CD4-positive, CD25-positive, alpha-beta regulatory T cell (primary cell): ENCODE results near the gene WRNIP1. TPM values are rescaled to one million over a fixed set of nuclear protein-coding genes. Genes with fewer than 3 reads are reported as not detected.

Experiments used
- ATAC-seq, 2 donors: fragments of 150-1000 bp; cut with Tn5 transposase; one replicate each; pipeline ENCODE4 v1.10.0; 2021; ENCODE audit warnings: low read depth in 2 of 2, moderate number of reproducible peaks in 2 of 2, moderate library complexity in 1 of 2
- DNase-seq, 3 donors: peaks; one replicate each; pipeline versions ENCODE4 v3.0.0 to v3.0.0-alpha.2; 2012 to 2022; ENCODE audit warnings: mixed read lengths in 1 of 3
- H3K27ac ChIP-seq: one replicate; pipeline ENCODE4 v1.7.0; 2013; ENCODE audit warnings: mild to moderate bottlenecking, low read length; ENCODE audit not compliant: insufficient read depth, poor library complexity, severe bottlenecking
- H3K27me3 ChIP-seq: one replicate; pipeline ENCODE4 v1.7.0; 2013; ENCODE audit warnings: low read length; ENCODE audit not compliant: control insufficient read depth, insufficient read depth
- H3K36me3 ChIP-seq: one replicate; pipeline ENCODE4 v1.7.0; 2013; ENCODE audit warnings: mild to moderate bottlenecking, low read length, moderate library complexity; ENCODE audit not compliant: control insufficient read depth, insufficient read depth
- H3K4me1 ChIP-seq: 2 replicates; pipeline ENCODE4 v1.7.0; 2013; ENCODE audit warnings: mild to moderate bottlenecking, low read length; ENCODE audit not compliant: insufficient read depth, control insufficient read depth, poor library complexity, severe bottlenecking
- H3K4me3 ChIP-seq: one replicate; pipeline ENCODE4 v1.7.0; 2013; ENCODE audit warnings: low read depth, mild to moderate bottlenecking, low read length, moderate library complexity
- H3K9me3 ChIP-seq, 2 experiments: 1 replicate in 1 of 2; 2 replicates in 1 of 2; pipeline ENCODE4 v1.7.0; 2013; ENCODE audit warnings: low read length in 2 of 2, mild to moderate bottlenecking in 1 of 2, moderate library complexity in 1 of 2; ENCODE audit not compliant: control insufficient read depth in 2 of 2
- H3K27ac Mint-ChIP-seq, 3 donors: one replicate each; pipeline ENCODE4 v1.8.0; 2020 to 2022; ENCODE audit warnings: mild to moderate bottlenecking in 3 of 3, mixed read lengths in 3 of 3, moderate library complexity in 2 of 3
- H3K27me3 Mint-ChIP-seq: one replicate; pipeline ENCODE4 v1.8.0; 2022; ENCODE audit warnings: mild to moderate bottlenecking, mixed read lengths
- H3K36me3 Mint-ChIP-seq: one replicate; pipeline ENCODE4 v1.8.0; 2020; ENCODE audit warnings: mixed read lengths
- H3K4me1 Mint-ChIP-seq, 4 donors: one replicate each; pipeline ENCODE4 v1.8.0; 2020 to 2022; ENCODE audit warnings: mixed read lengths in 4 of 4, mild to moderate bottlenecking in 1 of 4
- H3K4me3 Mint-ChIP-seq, 4 donors: one replicate each; pipeline ENCODE4 v1.8.0; 2020 to 2022; ENCODE audit warnings: mild to moderate bottlenecking in 4 of 4, mixed read lengths in 4 of 4, moderate library complexity in 3 of 4
- H3K9me3 Mint-ChIP-seq, 7 donors: one replicate each; pipeline ENCODE4 v1.8.0; 2020 to 2022; ENCODE audit warnings: mixed read lengths in 7 of 7, mild to moderate bottlenecking in 3 of 7, moderate library complexity in 2 of 7
- polyA plus RNA-seq, 4 donors: library from polyadenylated mRNA; unstranded; fragments of 300-500 nt; fragmentation: Illumina TruSeq; gene quantifications; one replicate each; pipeline ENCODE4 v1.2.3, GENCODE V29; 2021
- total RNA-seq: library from RNA; stranded (reverse); gene quantifications from one replicate; pipeline ENCODE4 v1.2.3, GENCODE V29; 2022

The WRNIP1 gene
- total and polyA plus RNA-seq, 5 donors from 2014 or later, result 29.6 to 36.7 (median 31.5) TPM

GRCh38 chr6:2828629-2829028, 63.4 kb downstream of the WRNIP1 start:
- Mint-ChIP-seq H3K9me3 (no peaks in the 10 kb centered on the region), H3K4me1 (peaks cover 0 to 33% (median 1%) of the 10 kb centered on the region in 4 donors), H3K36me3 (peaks cover 13% of the 10 kb centered on the region), H3K27me3 (no peaks in the 10 kb centered on the region), H3K27ac (no peak overlapping the region), H3K4me3 (no peak overlapping the region)
- H3K9me3 ChIP-seq, result no peaks in the 10 kb centered on the region
- ATAC-seq (no peak), DNase-seq (no peak)
- H3K27ac ChIP-seq, result no peak overlapping the region
- H3K27me3 ChIP-seq, result no peaks in the 10 kb centered on the region
- peaks cover 18% of the 10 kb centered on the region for H3K36me3 ChIP-seq
- no peaks in the 10 kb centered on the region for H3K4me1 ChIP-seq
- no peak overlapping the region for H3K4me3 ChIP-seq

GRCh38 chr6:2829253-2829652, 64.1 kb downstream of the WRNIP1 start:
- Mint-ChIP-seq H3K4me1 (peaks cover 3 to 33% (median 4%) of the 10 kb centered on the region in 4 donors), H3K4me3 (no peak overlapping the region), H3K27me3 (no peaks in the 10 kb centered on the region), H3K36me3 (peaks cover 19% of the 10 kb centered on the region), H3K27ac (no peak overlapping the region), H3K9me3 (no peaks in the 10 kb centered on the region)
- no peaks in the 10 kb centered on the region for H3K27me3 ChIP-seq
- H3K4me3 ChIP-seq, result no peak overlapping the region
- DNase-seq (no peak), ATAC-seq (no peak)
- H3K36me3 ChIP-seq, result peaks cover 24% of the 10 kb centered on the region
- no peaks in the 10 kb centered on the region for H3K4me1 ChIP-seq
- no peaks in the 10 kb centered on the region for H3K9me3 ChIP-seq
- H3K27ac ChIP-seq, result no peak overlapping the region

GRCh38 chr6:2830183-2830582, 65.0 kb downstream of the WRNIP1 start:
- Histone ChIP-seq H3K27me3 (no peaks in the 10 kb centered on the region), H3K36me3 (peaks cover 33% of the 10 kb centered on the region), H3K27ac (no peak overlapping the region), H3K9me3 (no peaks in the 10 kb centered on the region), H3K4me3 (no peak overlapping the region), H3K4me1 (no peaks in the 10 kb centered on the region)
- peaks cover 29% of the 10 kb centered on the region for H3K36me3 Mint-ChIP-seq
- no peak for ATAC-seq
- DNase-seq, result no peak
- H3K4me3 Mint-ChIP-seq, result no peak overlapping the region
- peaks cover 8 to 40% (median 10%) of the 10 kb centered on the region in 4 donors for H3K4me1 Mint-ChIP-seq
- no peaks in the 10 kb centered on the region for H3K9me3 Mint-ChIP-seq
- no peak overlapping the region for H3K27ac Mint-ChIP-seq
- no peaks in the 10 kb centered on the region for H3K27me3 Mint-ChIP-seq

GRCh38 chr6:2831392-2831791, 66.2 kb downstream of the WRNIP1 start:
- Mint-ChIP-seq H3K4me3 (no peak overlapping the region), H3K27me3 (no peaks in the 10 kb centered on the region), H3K36me3 (peaks cover 41% of the 10 kb centered on the region), H3K4me1 (peaks cover 8 to 51% (median 15%) of the 10 kb centered on the region in 4 donors), H3K9me3 (no peaks in the 10 kb centered on the region), H3K27ac (no peak overlapping the region)
- H3K27ac ChIP-seq, result no peak overlapping the region
- H3K4me1 ChIP-seq, result no peaks in the 10 kb centered on the region
- ATAC-seq, result no peak
- no peak overlapping the region for H3K4me3 ChIP-seq
- no peaks in the 10 kb centered on the region for H3K27me3 ChIP-seq
- DNase-seq, result no peak
- H3K9me3 ChIP-seq, result no peaks in the 10 kb centered on the region
- H3K36me3 ChIP-seq, result peaks cover 45% of the 10 kb centered on the region

GRCh38 chr6:2834262-2834661, 69.1 kb downstream of the WRNIP1 start:
- Histone ChIP-seq H3K36me3 (peaks cover 70% of the 10 kb centered on the region), H3K27me3 (no peaks in the 10 kb centered on the region), H3K4me1 (peaks cover 4% of the 10 kb centered on the region), H3K4me3 (no peak overlapping the region), H3K27ac (no peak overlapping the region), H3K9me3 (no peaks in the 10 kb centered on the region)
- no peak overlapping the region for H3K27ac Mint-ChIP-seq
- H3K4me1 Mint-ChIP-seq, result peaks cover 15 to 61% (median 31%) of the 10 kb centered on the region in 4 donors
- H3K4me3 Mint-ChIP-seq, result no peak overlapping the region
- no peaks in the 10 kb centered on the region for H3K27me3 Mint-ChIP-seq
- H3K36me3 Mint-ChIP-seq, result peaks cover 53% of the 10 kb centered on the region
- no peaks in the 10 kb centered on the region for H3K9me3 Mint-ChIP-seq
- ATAC-seq (no peak), DNase-seq (no peak)

Other genes with a start within 250 kb of the WRNIP1 start
- gene MYLK4, start 14.5 kb upstream of the WRNIP1 start, total RNA-seq, result 0.91 TPM
- under 1 TPM in 2 of 4 donors, not detected in 2; 0.20 to 0.37 TPM for gene MYLK4, start 14.5 kb upstream of the WRNIP1 start, polyA plus RNA-seq
- gene SERPINB1, start 76.5 kb downstream of the WRNIP1 start, total RNA-seq, result 38.1 TPM
- 100 to 1,000 TPM; 100 to 116 (median 109) TPM for gene SERPINB1, start 76.5 kb downstream of the WRNIP1 start, polyA plus RNA-seq
- 48.1 TPM for gene SERPINB9, start 137.9 kb downstream of the WRNIP1 start, total RNA-seq
- 10 to 100 TPM; 29.1 to 46.2 (median 37.1) TPM for gene SERPINB9, start 137.9 kb downstream of the WRNIP1 start, polyA plus RNA-seq
- 3.9 TPM for gene SERPINB6, start 206.2 kb downstream of the WRNIP1 start, total RNA-seq
- gene SERPINB6, start 206.2 kb downstream of the WRNIP1 start, polyA plus RNA-seq, result 10 to 100 TPM; 17.3 to 79.9 (median 40.7) TPM
- gene NQO2, start 234.5 kb downstream of the WRNIP1 start, total RNA-seq, result 27.4 TPM
- gene NQO2, start 234.5 kb downstream of the WRNIP1 start, polyA plus RNA-seq, result 100 to 1,000 TPM in 1 of 4 donors, 10 to 100 TPM in 3; 57.5 to 109 (median 68.6) TPM